HG02763 (cell line): ENCODE measurements around the gene CCNL1.

Source experiments
- ATAC-seq: cut with Tn5 transposase; IDR thresholded peaks from one replicate; pipeline ENCODE4 v1.9.1; 2021; ENCODE audit warnings: mild to moderate bottlenecking, moderate library complexity; ENCODE audit not compliant: unreplicated experiment

CCNL1 gene

GRCh38 chr3:157147099-157147803, 12.7 kb downstream of the CCNL1 start:
- no peak for ATAC-seq

GRCh38 chr3:157145606-157146322, 14.2 kb downstream of the CCNL1 start:
- no peak for ATAC-seq

GRCh38 chr3:157142315-157142714, 17.6 kb downstream of the CCNL1 start:
- ATAC-seq: no peak

- no peak for ATAC-seq
Measured at GRCh38 chr3:157139938-157140534, 19.9 kb downstream of the CCNL1 start.

GRCh38 chr3:157136647-157137387, 23.1 kb downstream of the CCNL1 start:
- peak; percentile 6 for ATAC-seq

- ATAC-seq: no peak
Measured at GRCh38 chr3:157135671-157136396, 24.1 kb downstream of the CCNL1 start.

GRCh38 chr3:157134620-157135191, 25.2 kb downstream of the CCNL1 start:
- peak; percentile 49 for ATAC-seq

GRCh38 chr3:157133434-157134320, 26.3 kb downstream of the CCNL1 start:
- ATAC-seq: no peak

- no peak for ATAC-seq
Measured at GRCh38 chr3:157132936-157133335, 27.0 kb downstream of the CCNL1 start.

GRCh38 chr3:157132341-157132740, 27.6 kb downstream of the CCNL1 start:
- ATAC-seq: no peak

- no peak for ATAC-seq
Measured at GRCh38 chr3:157131861-157132260, 28.1 kb downstream of the CCNL1 start.

- ATAC-seq: no peak
Measured at GRCh38 chr3:157130467-157131251, 29.3 kb downstream of the CCNL1 start.

- ATAC-seq: no peak
Measured at GRCh38 chr3:157129803-157130466, 30.0 kb downstream of the CCNL1 start.

GRCh38 chr3:157128771-157129681, 30.9 kb downstream of the CCNL1 start:
- ATAC-seq: peak; percentile 19

GRCh38 chr3:157127831-157128767, 31.8 kb downstream of the CCNL1 start:
- peak; percentile 43 for ATAC-seq

GRCh38 chr3:157127268-157127667, 32.7 kb downstream of the CCNL1 start:
- ATAC-seq: no peak
